KMS-11 (cell line): Measurements from ENCODE around the gene SPRR3.

ENCODE experiments used
- H2AFZ ChIP-seq: fragments of 200-600 bp; sonication (generic); 2 replicates; pipeline ENCODE4 v1.6.1; 2016; ENCODE audit warnings: antibody characterized with exemption, mixed run types, low read depth
- H3K27ac ChIP-seq: fragments of 200-600 bp; sonication (generic); 2 replicates; pipeline ENCODE4 v1.6.1; 2016; ENCODE audit warnings: mild to moderate bottlenecking, mixed run types
- H3K27me3 ChIP-seq: fragments of 200-600 bp; sonication (generic); 2 replicates; pipeline ENCODE4 v1.6.1; 2017; ENCODE audit warnings: mild to moderate bottlenecking, low read depth, mixed run types, moderate library complexity; ENCODE audit not compliant: insufficient read depth
- H3K36me3 ChIP-seq: fragments of 200-600 bp; sonication (generic); 2 replicates; pipeline ENCODE4 v1.6.1; 2017; ENCODE audit warnings: mild to moderate bottlenecking, mixed run types; ENCODE audit not compliant: insufficient read depth
- H3K4me1 ChIP-seq: fragments of 200-600 bp; sonication (generic); 2 replicates; pipeline ENCODE4 v1.6.1; 2016; ENCODE audit warnings: mild to moderate bottlenecking, low read depth, mixed run types; ENCODE audit not compliant: poor library complexity, severe bottlenecking
- H3K4me2 ChIP-seq: fragments of 200-600 bp; sonication (generic); 2 replicates; pipeline ENCODE4 v1.7.0; 2016; ENCODE audit warnings: mild to moderate bottlenecking, mixed run types
- H3K4me3 ChIP-seq: fragments of 200-600 bp; sonication (generic); IDR thresholded peaks from 2 replicates; pipeline ENCODE4 v1.6.1; 2017; ENCODE audit warnings: low read depth, low read length, mixed read lengths; ENCODE audit not compliant: insufficient read depth
- H3K79me2 ChIP-seq: fragments of 200-600 bp; sonication (generic); 2 replicates; pipeline ENCODE4 v1.6.1; 2016; ENCODE audit warnings: low read depth, mixed run types; ENCODE audit not compliant: insufficient read depth
- H3K9ac ChIP-seq: fragments of 200-600 bp; sonication (generic); 2 replicates; pipeline ENCODE4 v1.6.1; 2016; ENCODE audit warnings: mild to moderate bottlenecking, mixed run types
- H4K20me1 ChIP-seq: fragments of 200-600 bp; sonication (generic); 2 replicates; pipeline ENCODE4 v1.6.1; 2016; ENCODE audit warnings: mild to moderate bottlenecking, mixed run types; ENCODE audit not compliant: insufficient read depth
- TF ChIP-seq, protein P1 (sequence below): fragments of 200-600 bp; sonication (generic); conservative IDR thresholded peaks from 2 replicates; pipeline ENCODE4 v1.6.1; 2017; ENCODE audit warnings: low read depth, mild to moderate bottlenecking, antibody characterized with exemption, low read length, moderate library complexity, mixed read lengths

The SPRR3 gene

DNA sequence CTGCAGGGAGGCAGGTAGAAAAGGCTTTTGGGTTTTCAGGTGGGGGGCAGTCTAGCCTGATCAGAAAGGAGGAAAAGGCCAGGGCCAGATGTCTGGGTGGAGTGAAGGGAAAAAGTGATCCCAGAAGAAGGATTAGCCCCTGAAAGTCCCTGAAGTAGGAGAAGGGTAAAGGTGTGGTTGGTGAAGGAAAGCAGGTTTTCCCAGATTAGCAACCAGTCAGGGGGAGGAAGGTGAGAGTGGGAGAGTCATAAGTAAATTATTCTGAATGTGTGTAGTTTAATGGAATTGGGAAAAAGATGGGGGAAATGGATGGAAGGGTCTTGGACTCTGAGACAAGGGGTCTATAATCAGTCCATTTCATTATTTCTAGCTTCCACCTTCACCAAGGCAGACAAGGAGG lies 18.3 kb upstream of the SPRR3 start:
- Histone ChIP-seq H2AFZ (no peak overlapping the region), H3K4me3 (no peak overlapping the region), H3K4me1 (no peaks in the 10 kb centered on the region), H3K36me3 (no peaks in the 10 kb centered on the region), H3K27me3 (no peaks in the 10 kb centered on the region), H3K4me2 (no peak overlapping the region), H4K20me1 (no peaks in the 10 kb centered on the region), H3K9ac (no peak overlapping the region), H3K79me2 (no peaks in the 10 kb centered on the region), H3K27ac (no peak overlapping the region)
- TF ChIP-seq, protein P1, sequence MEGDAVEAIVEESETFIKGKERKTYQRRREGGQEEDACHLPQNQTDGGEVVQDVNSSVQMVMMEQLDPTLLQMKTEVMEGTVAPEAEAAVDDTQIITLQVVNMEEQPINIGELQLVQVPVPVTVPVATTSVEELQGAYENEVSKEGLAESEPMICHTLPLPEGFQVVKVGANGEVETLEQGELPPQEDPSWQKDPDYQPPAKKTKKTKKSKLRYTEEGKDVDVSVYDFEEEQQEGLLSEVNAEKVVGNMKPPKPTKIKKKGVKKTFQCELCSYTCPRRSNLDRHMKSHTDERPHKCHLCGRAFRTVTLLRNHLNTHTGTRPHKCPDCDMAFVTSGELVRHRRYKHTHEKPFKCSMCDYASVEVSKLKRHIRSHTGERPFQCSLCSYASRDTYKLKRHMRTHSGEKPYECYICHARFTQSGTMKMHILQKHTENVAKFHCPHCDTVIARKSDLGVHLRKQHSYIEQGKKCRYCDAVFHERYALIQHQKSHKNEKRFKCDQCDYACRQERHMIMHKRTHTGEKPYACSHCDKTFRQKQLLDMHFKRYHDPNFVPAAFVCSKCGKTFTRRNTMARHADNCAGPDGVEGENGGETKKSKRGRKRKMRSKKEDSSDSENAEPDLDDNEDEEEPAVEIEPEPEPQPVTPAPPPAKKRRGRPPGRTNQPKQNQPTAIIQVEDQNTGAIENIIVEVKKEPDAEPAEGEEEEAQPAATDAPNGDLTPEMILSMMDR: no peak

DNA sequence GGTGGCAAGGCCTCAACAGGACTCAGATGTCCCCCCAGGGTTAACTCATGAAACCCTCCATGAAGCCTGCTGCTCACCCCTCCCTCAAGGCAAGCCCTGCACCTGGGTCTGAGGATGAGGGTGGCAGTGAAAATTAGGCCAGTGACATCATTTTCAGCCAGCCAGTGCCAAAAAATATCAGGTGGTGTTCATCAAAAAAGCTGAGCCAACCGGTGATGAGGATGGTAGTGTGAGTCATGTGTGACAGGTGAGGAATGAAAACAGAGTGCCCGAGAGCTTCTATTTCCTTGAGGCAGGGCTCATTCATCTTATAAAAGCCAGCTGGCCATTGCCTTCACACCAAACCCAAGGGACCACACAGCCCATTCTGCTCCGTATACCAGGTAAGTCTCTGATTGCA lies 17.8 kb upstream of the SPRR3 start, which contains the start of gene SPRR1A:
TSS of gene SPRR1A (plus strand) at position 339 of the 400 bp plus-strand sequence. CDS start 1,150 bp downstream, outside the sequence.
- no peak within 1 kb of the TSS for H3K9ac ChIP-seq
- H3K4me1 ChIP-seq: no peaks in the 10 kb centered on the region
- H3K4me3 ChIP-seq: no peak within 1 kb of the TSS
- no peaks in the 10 kb centered on the region for H3K79me2 ChIP-seq
- TF ChIP-seq, protein P1: no peak
- H3K27me3 ChIP-seq: no peaks in the 10 kb centered on the region
- no peaks in the 10 kb centered on the region for H3K36me3 ChIP-seq
- H3K4me2 ChIP-seq: no peak within 1 kb of the TSS
- H3K27ac ChIP-seq: no peak within 1 kb of the TSS
- no peaks in the 10 kb centered on the region for H4K20me1 ChIP-seq
- no peak within 1 kb of the TSS for H2AFZ ChIP-seq

- Histone ChIP-seq H3K36me3 (no peaks in the 10 kb centered on the region), H3K27ac (no peak overlapping the region), H2AFZ (no peak overlapping the region), H3K27me3 (no peaks in the 10 kb centered on the region), H3K79me2 (no peaks in the 10 kb centered on the region), H3K4me3 (no peak overlapping the region), H4K20me1 (no peaks in the 10 kb centered on the region), H3K4me2 (no peak overlapping the region), H3K4me1 (no peaks in the 10 kb centered on the region), H3K9ac (no peak overlapping the region)
- TF ChIP-seq, protein P1: no peak
These were observed 15.0 kb upstream of the SPRR3 start for GRCh38 chr1:152986578-152986977.

DNA sequence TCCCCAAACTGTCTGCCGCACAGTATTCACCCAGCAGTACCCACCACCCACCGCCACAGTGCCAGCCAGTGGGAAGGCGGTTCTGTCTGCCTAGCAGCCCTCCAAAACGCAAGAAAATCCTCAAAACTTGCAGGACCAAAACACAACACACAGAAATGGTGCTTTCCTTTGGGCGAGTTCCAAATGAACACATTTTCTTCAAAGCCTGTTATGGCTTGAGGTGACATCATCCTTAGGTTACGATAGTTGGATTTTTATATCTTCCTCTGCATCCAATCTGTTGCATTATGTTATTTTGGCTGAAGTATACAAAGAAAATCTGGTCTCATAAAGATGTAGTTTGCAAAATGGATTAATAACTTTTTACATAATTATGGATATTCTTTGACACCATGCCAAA lies 8.4 kb upstream of the SPRR3 start:
- H3K4me3 ChIP-seq: no peak overlapping the region
- H3K4me1 ChIP-seq: no peaks in the 10 kb centered on the region
- H3K9ac ChIP-seq: no peak overlapping the region
- H3K4me2 ChIP-seq: no peak overlapping the region
- H4K20me1 ChIP-seq: no peaks in the 10 kb centered on the region
- no peaks in the 10 kb centered on the region for H3K36me3 ChIP-seq
- H3K27ac ChIP-seq: no peak overlapping the region
- H3K79me2 ChIP-seq: no peaks in the 10 kb centered on the region
- TF ChIP-seq, protein P1: no peak
- H2AFZ ChIP-seq: no peak overlapping the region
- no peaks in the 10 kb centered on the region for H3K27me3 ChIP-seq
